HEK293T (cell line): Measurements from ENCODE around the gene CTIF.

Experiments used
- CTCF ChIA-PET: fragments of 350-600 bp; formaldehyde crosslinking; extraction: SDS; loops from one replicate; lab custom pipeline; 2021; ENCODE audit warnings: antibody characterized with exemption, inconsistent platforms; lab: Yijun Ruan, JAX
- POLR2A ChIA-PET: fragments of 350-600 bp; formaldehyde crosslinking; extraction: SDS; loops from one replicate; lab custom pipeline; 2020; ENCODE audit warnings: antibody characterized with exemption, inconsistent platforms; lab: Yijun Ruan, JAX
- DNase-seq: peaks from one replicate; pipeline ENCODE4 v3.0.0; 2012; ENCODE audit warnings: mixed read lengths; ENCODE audit errors: extremely low spot score
- ARNT ChIP-seq: fragments of 450-650 bp; IDR thresholded peaks from 2 replicates; pipeline ENCODE4 v1.6.1; 2017; ENCODE audit warnings: mild to moderate bottlenecking
- BHLHE40 ChIP-seq: fragments of 450-650 bp; IDR thresholded peaks from 2 replicates; pipeline ENCODE4 v1.6.1; 2016; ENCODE audit warnings: mild to moderate bottlenecking, moderate library complexity, borderline replicate concordance
- CTBP1 ChIP-seq: fragments of 450-650 bp; IDR thresholded peaks from 2 replicates; pipeline ENCODE4 v1.6.1; 2016; ENCODE audit warnings: borderline replicate concordance
- ELF4 ChIP-seq: fragments of 450-650 bp; IDR thresholded peaks from 2 replicates; pipeline ENCODE4 v1.6.1; 2017; ENCODE audit warnings: antibody characterized with exemption
- FOXA1 ChIP-seq: fragments of 450-650 bp; IDR thresholded peaks from 2 replicates; pipeline ENCODE4 v1.6.1; 2016; ENCODE audit warnings: mild to moderate bottlenecking
- FOXK2 ChIP-seq: fragments of 450-650 bp; IDR thresholded peaks from 2 replicates; pipeline ENCODE4 v1.6.1; 2016; ENCODE audit warnings: mild to moderate bottlenecking
- FOXM1 ChIP-seq: fragments of 450-650 bp; IDR thresholded peaks from 2 replicates; pipeline ENCODE4 v1.6.1; 2017; ENCODE audit warnings: mild to moderate bottlenecking, borderline replicate concordance
- HDGF ChIP-seq: fragments of 450-650 bp; IDR thresholded peaks from 2 replicates; pipeline ENCODE4 v1.6.1; 2017; ENCODE audit warnings: antibody characterized with exemption, borderline replicate concordance
- L3MBTL2 ChIP-seq: fragments of 450-650 bp; conservative IDR thresholded peaks from 2 replicates; pipeline ENCODE4 v1.6.1; 2016; ENCODE audit warnings: mild to moderate bottlenecking
- LEF1 ChIP-seq: fragments of 450-650 bp; IDR thresholded peaks from 2 replicates; pipeline ENCODE4 v1.6.1; 2017; ENCODE audit warnings: mild to moderate bottlenecking, borderline replicate concordance
- NFRKB ChIP-seq: fragments of 450-650 bp; IDR thresholded peaks from 2 replicates; pipeline ENCODE4 v1.6.1; 2016; ENCODE audit warnings: mild to moderate bottlenecking, moderate library complexity
- SP1 ChIP-seq: fragments of 450-650 bp; IDR thresholded peaks from 2 replicates; pipeline ENCODE4 v1.6.1; 2017
- SUZ12 ChIP-seq: fragments of 450-650 bp; IDR thresholded peaks from 2 replicates; pipeline ENCODE4 v1.6.1; 2016; ENCODE audit warnings: mild to moderate bottlenecking
- TARDBP ChIP-seq: fragments of 450-650 bp; IDR thresholded peaks from 2 replicates; pipeline ENCODE4 v1.6.1; 2016
- ZNF384 ChIP-seq: fragments of 450-650 bp; IDR thresholded peaks from 2 replicates; pipeline ENCODE4 v1.6.1; 2016
- TF ChIP-seq, protein P1 (sequence below): fragments of 450-650 bp; IDR thresholded peaks from 2 replicates; pipeline ENCODE4 v1.6.1; 2016

The CTIF gene

DNA sequence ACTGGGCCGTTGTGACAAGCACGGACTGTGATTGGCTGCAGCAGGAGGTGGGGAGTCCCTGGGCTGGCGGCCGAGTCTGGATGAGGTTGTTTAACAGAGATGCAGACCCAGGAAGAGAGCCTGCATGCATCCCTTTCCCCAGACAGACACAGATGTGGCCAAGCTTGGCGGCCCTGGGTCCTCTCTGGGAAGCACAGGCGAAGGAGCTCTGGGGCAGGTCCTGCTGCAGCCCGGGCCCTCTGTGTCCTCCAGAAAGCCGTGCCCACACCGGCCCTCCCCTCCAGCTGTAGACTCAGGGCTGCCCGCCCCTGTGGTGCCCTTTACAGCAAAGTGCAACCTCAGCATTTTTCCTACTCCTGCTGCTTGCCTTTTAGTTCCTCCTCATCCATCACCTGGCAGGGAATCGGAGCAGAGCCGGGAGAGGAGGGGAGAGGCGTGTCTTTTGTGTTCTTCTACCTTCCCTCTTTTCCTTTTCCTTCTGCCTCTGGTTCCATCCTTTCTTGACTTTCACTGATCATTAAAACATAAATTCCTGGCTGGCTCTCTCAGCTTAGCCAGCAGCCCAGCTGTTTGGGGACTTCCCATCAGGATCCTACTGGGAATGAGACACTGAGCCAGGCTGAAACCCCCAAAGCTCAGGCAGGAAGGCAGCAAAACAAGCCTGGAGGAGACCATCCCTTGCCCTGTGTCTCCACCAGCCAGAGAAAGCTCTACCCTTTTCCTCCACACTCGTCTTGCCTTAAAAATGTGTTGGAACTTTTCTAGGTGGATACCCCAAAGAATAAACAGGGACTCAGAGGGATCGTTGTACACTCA is 75.0 kb downstream of the CTIF start:
- POLR2A ChIA-PET: no interaction called here
- DNase-seq: no peak
- TF ChIP-seq BHLHE40 (no peak), ARNT (no peak), LEF1 (no peak), HDGF (no peak), FOXM1 (no peak), ZNF384 (no peak), SP1 (no peak), ELF4 (no peak), FOXA1 (no peak), SUZ12 (no peak)
- CTCF ChIA-PET: no interaction called here

DNA sequence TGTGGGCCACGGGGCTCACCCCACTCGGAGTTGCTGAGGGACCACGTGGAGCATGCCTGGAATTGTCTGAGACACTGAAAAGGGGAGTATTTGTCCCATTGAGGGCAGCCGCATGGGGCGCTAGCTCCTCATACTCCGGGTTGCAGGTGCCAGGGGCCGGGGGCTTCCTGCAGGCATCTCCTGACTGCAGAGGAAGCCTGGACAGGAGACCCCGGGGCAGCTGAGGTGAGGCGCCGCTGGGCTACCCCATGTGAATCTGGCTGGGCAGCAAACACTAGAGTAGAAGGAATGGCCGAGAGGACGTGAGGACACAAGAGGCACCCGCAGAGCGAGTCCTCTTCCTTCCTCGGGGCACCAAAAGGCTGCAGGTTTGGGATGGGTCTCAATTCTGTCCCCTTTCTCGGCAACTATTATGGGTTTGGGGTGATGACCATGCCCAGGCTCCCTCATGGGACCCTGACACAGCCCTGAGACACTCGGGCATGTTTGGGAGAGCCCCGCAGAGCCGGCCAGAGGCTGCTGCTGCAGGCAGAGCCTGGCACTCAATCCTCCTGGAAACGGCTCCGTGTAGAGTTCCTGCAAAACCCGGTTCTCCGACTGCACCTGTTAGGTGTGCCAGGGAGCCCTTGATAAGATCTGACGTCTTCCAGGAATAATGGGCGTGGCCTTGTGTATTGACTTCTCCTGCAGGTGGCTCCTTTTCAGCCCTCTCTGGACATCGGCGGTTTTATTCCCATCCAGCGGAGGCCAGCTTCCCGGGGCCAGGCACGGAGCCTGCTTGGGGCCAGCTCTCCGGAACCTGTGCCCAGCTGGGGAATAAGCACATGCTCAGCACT is 77.0 kb downstream of the CTIF start:
- CTCF ChIA-PET: no interaction called here
- TF ChIP-seq FOXA1 (no peak), FOXK2 (no peak), LEF1 (no peak), SP1 (no peak), BHLHE40 (no peak), TARDBP (no peak), ZNF384 (no peak), NFRKB (no peak), ARNT (no peak), FOXM1 (no peak), ELF4 (no peak), CTBP1 (no peak), L3MBTL2 (no peak), HDGF (no peak), SUZ12 (no peak)
- TF ChIP-seq, protein P1, sequence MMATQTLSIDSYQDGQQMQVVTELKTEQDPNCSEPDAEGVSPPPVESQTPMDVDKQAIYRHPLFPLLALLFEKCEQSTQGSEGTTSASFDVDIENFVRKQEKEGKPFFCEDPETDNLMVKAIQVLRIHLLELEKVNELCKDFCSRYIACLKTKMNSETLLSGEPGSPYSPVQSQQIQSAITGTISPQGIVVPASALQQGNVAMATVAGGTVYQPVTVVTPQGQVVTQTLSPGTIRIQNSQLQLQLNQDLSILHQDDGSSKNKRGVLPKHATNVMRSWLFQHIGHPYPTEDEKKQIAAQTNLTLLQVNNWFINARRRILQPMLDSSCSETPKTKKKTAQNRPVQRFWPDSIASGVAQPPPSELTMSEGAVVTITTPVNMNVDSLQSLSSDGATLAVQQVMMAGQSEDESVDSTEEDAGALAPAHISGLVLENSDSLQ: no peak
- POLR2A ChIA-PET: no interaction called here
- no peak for DNase-seq

DNA sequence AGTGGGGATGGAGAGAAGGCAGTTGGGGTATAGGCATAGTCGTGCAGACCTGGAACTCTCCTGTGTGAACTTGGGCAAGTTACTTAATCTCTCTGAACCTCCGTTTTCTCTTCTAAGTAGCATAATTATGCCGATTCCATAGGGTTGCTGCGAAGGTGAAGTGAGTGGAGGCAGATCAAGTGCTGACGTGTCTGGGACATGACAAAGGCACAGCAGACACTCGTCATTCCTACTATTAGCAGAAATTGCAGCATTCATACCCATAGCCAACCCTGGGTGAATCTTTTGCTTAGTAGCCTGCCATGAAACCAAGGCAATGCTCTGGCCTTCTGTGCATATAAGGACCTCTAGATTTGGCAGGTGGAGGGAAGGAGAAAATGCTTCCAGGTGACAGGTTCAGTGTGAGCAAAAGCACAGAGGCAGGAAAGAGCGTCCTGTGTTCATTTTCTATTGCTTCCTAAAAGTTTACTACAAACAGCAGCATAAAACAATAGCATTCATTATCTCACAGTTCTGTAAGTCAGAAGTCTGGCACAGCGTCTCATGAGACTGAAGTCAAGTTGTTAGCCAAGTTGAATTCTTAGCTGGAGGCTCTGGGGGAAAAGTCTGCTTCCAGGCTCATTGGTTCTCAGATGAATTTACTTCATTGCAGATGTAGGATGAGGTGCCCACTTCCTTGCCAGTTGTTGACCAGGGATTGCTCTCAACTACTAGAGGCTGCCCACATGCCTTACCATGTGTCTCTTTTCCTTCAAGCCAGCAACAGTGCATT is 77.8 kb downstream of the CTIF start:
- ChIA-PET CTCF (no interaction called here), POLR2A (no interaction called here)
- no peak for TF ChIP-seq ELF4
- no peak for DNase-seq

DNA sequence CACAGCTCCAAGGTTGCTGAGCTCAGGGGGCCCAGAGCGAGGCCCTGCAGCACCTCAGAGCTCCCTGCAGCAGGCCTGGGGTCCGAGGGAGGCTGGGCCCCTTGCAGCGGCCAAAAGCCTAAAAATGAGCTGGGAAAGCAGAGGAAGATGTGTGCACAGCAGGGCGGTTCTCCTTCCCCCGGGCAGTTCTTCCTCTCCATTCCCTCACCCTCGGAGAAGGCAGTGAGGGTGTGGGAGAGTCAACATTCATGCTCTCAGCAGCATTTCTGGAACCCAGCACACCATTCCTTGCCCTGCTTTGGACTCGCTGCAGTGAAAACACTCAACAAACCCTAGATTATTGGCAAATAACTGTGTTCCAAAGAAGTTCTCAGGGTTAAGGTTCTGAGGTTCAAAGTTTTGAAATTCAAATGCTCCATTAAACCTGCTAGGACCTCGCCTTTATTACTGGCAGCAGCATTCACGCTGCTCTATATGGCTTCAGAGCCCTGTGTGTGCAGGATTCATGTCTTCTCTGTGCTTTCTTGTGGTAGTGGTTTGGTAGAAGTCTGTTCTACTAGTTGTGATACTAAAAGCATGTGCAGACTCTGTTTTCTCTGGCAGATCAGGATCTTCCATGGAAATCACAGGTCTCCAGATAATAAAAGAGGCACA is 79.1 kb downstream of the CTIF start:
- ChIA-PET CTCF (no interaction called here), POLR2A (no interaction called here)
- DNase-seq: no peak
- TF ChIP-seq SP1 (no peak), ELF4 (no peak), LEF1 (no peak), NFRKB (no peak), L3MBTL2 (no peak), FOXA1 (no peak), FOXK2 (no peak), FOXM1 (no peak), ZNF384 (no peak), BHLHE40 (no peak)
- TF ChIP-seq, protein P1: no peak

DNA sequence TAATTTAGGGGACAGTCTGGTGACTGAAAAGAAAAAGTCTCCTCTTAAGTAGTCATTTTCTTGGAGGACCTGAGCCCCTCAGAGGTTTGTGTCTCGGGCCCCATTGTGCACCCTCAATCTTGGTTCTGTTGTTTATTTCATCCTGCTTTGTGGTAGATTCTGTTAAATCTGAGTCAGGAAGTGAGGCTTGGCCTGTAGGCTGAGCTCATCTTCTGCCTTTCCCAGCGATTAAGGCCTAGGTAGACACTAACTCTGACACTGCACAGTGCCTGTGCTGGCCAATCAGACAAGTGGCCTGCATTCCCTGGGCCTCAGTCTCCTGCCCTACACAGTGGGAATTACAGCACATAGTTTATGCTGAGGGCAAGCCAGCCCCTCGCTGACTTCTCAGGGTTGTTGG is 80.2 kb downstream of the CTIF start:
- TF ChIP-seq HDGF (no peak), CTBP1 (no peak), L3MBTL2 (no peak), NFRKB (no peak), FOXA1 (no peak), ZNF384 (no peak), FOXM1 (no peak), FOXK2 (no peak), ELF4 (no peak), BHLHE40 (no peak), TARDBP (no peak), LEF1 (no peak), ARNT (no peak), SUZ12 (no peak), SP1 (no peak)
- TF ChIP-seq, protein P1: no peak
- DNase-seq: no peak
- ChIA-PET POLR2A (no interaction called here), CTCF (no interaction called here)
